HepG2 (cell line): ENCODE results near the gene ALPL. TPM values are rescaled to one million over a fixed set of nuclear protein-coding genes. Genes with fewer than 3 reads are reported as not detected.

Experiments used
- CREB3 ChIP-seq: sonication (generic); formaldehyde crosslinking; IDR thresholded peaks from 2 replicates; pipeline ENCODE4 v1.5.0; 2020; ENCODE audit warnings: missing genetic modification reagents
- EHMT2 ChIP-seq: fragments of 200-600 bp; sonication (generic); IDR thresholded peaks from 2 replicates; pipeline ENCODE4 v1.7.0; 2017; ENCODE audit warnings: antibody characterized with exemption, low read depth, low read length, borderline replicate concordance
- FOXA3 ChIP-seq: IDR thresholded peaks from 2 replicates; pipeline ENCODE4 v1.6.1; 2016; ENCODE audit warnings: missing genetic modification reagents, missing compliant biosample characterization
- HMGXB3 ChIP-seq: sonication (generic); formaldehyde crosslinking; IDR thresholded peaks from 2 replicates; pipeline ENCODE4 v1.4.0; 2020; ENCODE audit warnings: missing genetic modification reagents, borderline replicate concordance
- NCOR1 ChIP-seq: fragments of 200-600 bp; sonication (generic); IDR thresholded peaks from 2 replicates; pipeline ENCODE4 v1.7.0; 2017; ENCODE audit warnings: antibody characterized with exemption, low read length, borderline replicate concordance
- TEF ChIP-seq: sonication (generic); formaldehyde crosslinking; IDR thresholded peaks from 2 replicates; pipeline ENCODE4 v1.5.0; 2020; ENCODE audit warnings: missing genetic modification reagents
- ZBTB10 ChIP-seq: sonication (generic); formaldehyde crosslinking; IDR thresholded peaks from 2 replicates; pipeline ENCODE4 v1.4.0; 2020; ENCODE audit warnings: missing genetic modification reagents, borderline replicate concordance
- ZNF205 ChIP-seq: IDR thresholded peaks from 2 replicates; pipeline ENCODE4 v1.6.1; 2018; ENCODE audit warnings: missing biosample characterization, missing genetic modification reagents
- polyA plus RNA-seq, 8 experiments: library from polyadenylated mRNA; depleted of rRNA in 3 of 8; stranded (reverse) in 7 of 8; unstranded in 1 of 8; fragments of >200 nt; fragmentation: Illumina TruSeq in 4 of 8; extraction: Trizol in 4 of 8; gene quantifications; 2 replicates each; pipeline versions ENCODE4 v1.2.1 to v1.2.3, GENCODE V29; 2011 to 2016; ENCODE audit warnings: low read depth in 4 of 8, missing spikeins in 1 of 8, mixed read lengths in 1 of 8; ENCODE audit not compliant: insufficient read depth in 1 of 8
- total RNA-seq, 5 experiments: library from RNA; depleted of rRNA; stranded (reverse); fragments of >200 nt; fragmentation: Illumina TruSeq; extraction: Trizol; gene quantifications; 2 replicates each; pipeline ENCODE4 v1.2.3, GENCODE V29; 2016; ENCODE audit warnings: low read depth in 1 of 5
- TF ChIP-seq, protein P1 (sequence below): IDR thresholded peaks from 2 replicates; pipeline ENCODE4 v1.6.1; 2012; ENCODE audit warnings: low read length, improper control_type of control experiment
- TF ChIP-seq, protein P2 (sequence below): sonication (generic); formaldehyde crosslinking; IDR thresholded peaks from 2 replicates; pipeline ENCODE4 v1.5.1; 2020; ENCODE audit warnings: missing genetic modification reagents, mild to moderate bottlenecking, borderline replicate concordance
- TF ChIP-seq, protein P3 (sequence below): sonication (generic); formaldehyde crosslinking; IDR thresholded peaks from 2 replicates; pipeline ENCODE4 v1.4.0; 2020; ENCODE audit warnings: missing genetic modification reagents, borderline replicate concordance

The ALPL gene
- total and polyA plus RNA-seq, 2 of the 13 experiments (the other 11 are each of a cell fraction or from before 2014, with no cell fraction given), result 0.12 TPM; not detected in 1

GRCh38 chr1:21623410-21623961, 114.3 kb downstream of the ALPL start (continued):
- TF ChIP-seq HMGXB3 (CRISPR knock-in tag) (no peak), FOXA3 (CRISPR knock-in tag) (peak; percentile 89), EHMT2 (no peak), NCOR1 (peak; percentile 65; the same call in 1 of the 2 replicates), ZBTB10 (CRISPR knock-in tag) (no peak), CREB3 (CRISPR knock-in tag) (no peak), ZNF205 (CRISPR knock-in tag) (0 out of 2 replicates have a peak, but pooled peaks have one; percentile 23), TEF (CRISPR knock-in tag) (no peak)
- TF ChIP-seq, protein P1, sequence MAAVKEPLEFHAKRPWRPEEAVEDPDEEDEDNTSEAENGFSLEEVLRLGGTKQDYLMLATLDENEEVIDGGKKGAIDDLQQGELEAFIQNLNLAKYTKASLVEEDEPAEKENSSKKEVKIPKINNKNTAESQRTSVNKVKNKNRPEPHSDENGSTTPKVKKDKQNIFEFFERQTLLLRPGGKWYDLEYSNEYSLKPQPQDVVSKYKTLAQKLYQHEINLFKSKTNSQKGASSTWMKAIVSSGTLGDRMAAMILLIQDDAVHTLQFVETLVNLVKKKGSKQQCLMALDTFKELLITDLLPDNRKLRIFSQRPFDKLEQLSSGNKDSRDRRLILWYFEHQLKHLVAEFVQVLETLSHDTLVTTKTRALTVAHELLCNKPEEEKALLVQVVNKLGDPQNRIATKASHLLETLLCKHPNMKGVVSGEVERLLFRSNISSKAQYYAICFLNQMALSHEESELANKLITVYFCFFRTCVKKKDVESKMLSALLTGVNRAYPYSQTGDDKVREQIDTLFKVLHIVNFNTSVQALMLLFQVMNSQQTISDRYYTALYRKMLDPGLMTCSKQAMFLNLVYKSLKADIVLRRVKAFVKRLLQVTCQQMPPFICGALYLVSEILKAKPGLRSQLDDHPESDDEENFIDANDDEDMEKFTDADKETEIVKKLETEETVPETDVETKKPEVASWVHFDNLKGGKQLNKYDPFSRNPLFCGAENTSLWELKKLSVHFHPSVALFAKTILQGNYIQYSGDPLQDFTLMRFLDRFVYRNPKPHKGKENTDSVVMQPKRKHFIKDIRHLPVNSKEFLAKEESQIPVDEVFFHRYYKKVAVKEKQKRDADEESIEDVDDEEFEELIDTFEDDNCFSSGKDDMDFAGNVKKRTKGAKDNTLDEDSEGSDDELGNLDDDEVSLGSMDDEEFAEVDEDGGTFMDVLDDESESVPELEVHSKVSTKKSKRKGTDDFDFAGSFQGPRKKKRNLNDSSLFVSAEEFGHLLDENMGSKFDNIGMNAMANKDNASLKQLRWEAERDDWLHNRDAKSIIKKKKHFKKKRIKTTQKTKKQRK, result no peak
- TF ChIP-seq, protein P2, sequence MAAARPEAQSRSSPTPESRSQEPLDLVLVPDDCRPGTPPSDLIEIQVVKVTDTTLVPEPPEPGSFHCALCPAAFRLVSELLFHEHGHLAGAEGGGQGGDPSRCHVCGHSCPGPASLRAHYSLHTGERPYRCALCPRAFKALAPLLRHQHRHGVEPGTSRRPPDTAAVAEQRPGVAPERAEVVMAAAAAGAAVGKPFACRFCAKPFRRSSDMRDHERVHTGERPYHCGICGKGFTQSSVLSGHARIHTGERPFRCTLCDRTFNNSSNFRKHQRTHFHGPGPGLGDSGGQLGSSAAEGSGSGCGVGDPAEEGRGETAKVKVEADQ (CRISPR knock-in tag), result no peak
- TF ChIP-seq, protein P3, sequence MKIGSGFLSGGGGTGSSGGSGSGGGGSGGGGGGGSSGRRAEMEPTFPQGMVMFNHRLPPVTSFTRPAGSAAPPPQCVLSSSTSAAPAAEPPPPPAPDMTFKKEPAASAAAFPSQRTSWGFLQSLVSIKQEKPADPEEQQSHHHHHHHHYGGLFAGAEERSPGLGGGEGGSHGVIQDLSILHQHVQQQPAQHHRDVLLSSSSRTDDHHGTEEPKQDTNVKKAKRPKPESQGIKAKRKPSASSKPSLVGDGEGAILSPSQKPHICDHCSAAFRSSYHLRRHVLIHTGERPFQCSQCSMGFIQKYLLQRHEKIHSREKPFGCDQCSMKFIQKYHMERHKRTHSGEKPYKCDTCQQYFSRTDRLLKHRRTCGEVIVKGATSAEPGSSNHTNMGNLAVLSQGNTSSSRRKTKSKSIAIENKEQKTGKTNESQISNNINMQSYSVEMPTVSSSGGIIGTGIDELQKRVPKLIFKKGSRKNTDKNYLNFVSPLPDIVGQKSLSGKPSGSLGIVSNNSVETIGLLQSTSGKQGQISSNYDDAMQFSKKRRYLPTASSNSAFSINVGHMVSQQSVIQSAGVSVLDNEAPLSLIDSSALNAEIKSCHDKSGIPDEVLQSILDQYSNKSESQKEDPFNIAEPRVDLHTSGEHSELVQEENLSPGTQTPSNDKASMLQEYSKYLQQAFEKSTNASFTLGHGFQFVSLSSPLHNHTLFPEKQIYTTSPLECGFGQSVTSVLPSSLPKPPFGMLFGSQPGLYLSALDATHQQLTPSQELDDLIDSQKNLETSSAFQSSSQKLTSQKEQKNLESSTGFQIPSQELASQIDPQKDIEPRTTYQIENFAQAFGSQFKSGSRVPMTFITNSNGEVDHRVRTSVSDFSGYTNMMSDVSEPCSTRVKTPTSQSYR (CRISPR knock-in tag), result peak; percentile 75
